Measurements from ENCODE around the gene GNG11. TPM values are rescaled to one million over a fixed set of nuclear protein-coding genes. Genes with fewer than 3 reads are reported as not detected.

GNG11 gene
- total RNA-seq, 3 donors from 2014 or later (not counting 1 experiment from before 2014, with no cell fraction given): 0.57 to 4.0 (median 1.5) TPM

GRCh38 chr7:93894426-93894825 lies 27.1 kb upstream of the GNG11 start:
- Mint-ChIP-seq H3K4me1 (peaks cover 9 to 10% of the 10 kb centered on the region in 2 donors), H3K4me3 (no peak overlapping the region), H3K36me3 (peaks cover 6% of the 10 kb centered on the region), H3K27ac (no peak overlapping the region), H3K9me3 (no peaks in the 10 kb centered on the region), H3K27me3 (ENCODE audit: low read depth in 2 of 2) (peaks cover 36 to 78% of the 10 kb centered on the region in 2 donors)
- peaks cover 22% of the 10 kb centered on the region for H3K27me3 ChIP-seq (ENCODE audit: control insufficient read depth, insufficient read depth, low read length)
- H3K4me3 ChIP-seq (ENCODE audit: low read length): no peak overlapping the region
- H3K27ac ChIP-seq (ENCODE audit: low read length): no peak overlapping the region
- TF ChIP-seq, protein P1, sequence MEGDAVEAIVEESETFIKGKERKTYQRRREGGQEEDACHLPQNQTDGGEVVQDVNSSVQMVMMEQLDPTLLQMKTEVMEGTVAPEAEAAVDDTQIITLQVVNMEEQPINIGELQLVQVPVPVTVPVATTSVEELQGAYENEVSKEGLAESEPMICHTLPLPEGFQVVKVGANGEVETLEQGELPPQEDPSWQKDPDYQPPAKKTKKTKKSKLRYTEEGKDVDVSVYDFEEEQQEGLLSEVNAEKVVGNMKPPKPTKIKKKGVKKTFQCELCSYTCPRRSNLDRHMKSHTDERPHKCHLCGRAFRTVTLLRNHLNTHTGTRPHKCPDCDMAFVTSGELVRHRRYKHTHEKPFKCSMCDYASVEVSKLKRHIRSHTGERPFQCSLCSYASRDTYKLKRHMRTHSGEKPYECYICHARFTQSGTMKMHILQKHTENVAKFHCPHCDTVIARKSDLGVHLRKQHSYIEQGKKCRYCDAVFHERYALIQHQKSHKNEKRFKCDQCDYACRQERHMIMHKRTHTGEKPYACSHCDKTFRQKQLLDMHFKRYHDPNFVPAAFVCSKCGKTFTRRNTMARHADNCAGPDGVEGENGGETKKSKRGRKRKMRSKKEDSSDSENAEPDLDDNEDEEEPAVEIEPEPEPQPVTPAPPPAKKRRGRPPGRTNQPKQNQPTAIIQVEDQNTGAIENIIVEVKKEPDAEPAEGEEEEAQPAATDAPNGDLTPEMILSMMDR (IDR thresholded peaks at IDR 0.05): no peak
- H3K9me3 ChIP-seq (ENCODE audit: control insufficient read depth, insufficient read depth, low read length): no peaks in the 10 kb centered on the region
- WGBS (ENCODE audit: insufficient coverage): no CpG with 5 or more reads among the region's 1 CpG
- DNase-seq (no peak), ATAC-seq (no peak)
- H3K36me3 ChIP-seq (ENCODE audit: control insufficient read depth, insufficient read depth, low read length): no peaks in the 10 kb centered on the region
- intact Hi-C loops (cut with micrococcal nuclease): no loop called here
- H3K4me1 ChIP-seq (ENCODE audit: control insufficient read depth, insufficient read depth, low read length): peaks cover 10% of the 10 kb centered on the region

GRCh38 chr7:93894966-93895640 lies 26.4 kb upstream of the GNG11 start:
- Histone ChIP-seq H3K36me3 (ENCODE audit: control insufficient read depth, insufficient read depth, low read length) (no peaks in the 10 kb centered on the region), H3K27me3 (ENCODE audit: control insufficient read depth, insufficient read depth, low read length) (peaks cover 16% of the 10 kb centered on the region), H3K9me3 (ENCODE audit: control insufficient read depth, insufficient read depth, low read length) (no peaks in the 10 kb centered on the region), H3K4me1 (ENCODE audit: control insufficient read depth, insufficient read depth, low read length) (peaks cover 7% of the 10 kb centered on the region), H3K27ac (ENCODE audit: low read length) (no peak overlapping the region), H3K4me3 (ENCODE audit: low read length) (no peak overlapping the region)
- WGBS (ENCODE audit: insufficient coverage): 91% methylated on average over 3 of the region's 3 CpGs
- no peak overlapping the region for H3K27ac Mint-ChIP-seq
- DNase-seq: no peak
- peaks cover 36 to 78% of the 10 kb centered on the region in 2 donors for H3K27me3 Mint-ChIP-seq (ENCODE audit: low read depth in 2 of 2)
- no peak for ATAC-seq
- H3K36me3 Mint-ChIP-seq: peaks cover 6% of the 10 kb centered on the region
- peaks cover 3% of the 10 kb centered on the region in 2 donors for H3K4me1 Mint-ChIP-seq
- TF ChIP-seq, protein P1 (IDR thresholded peaks at IDR 0.05): no peak
- no peak overlapping the region for H3K4me3 Mint-ChIP-seq
- intact Hi-C loops (cut with micrococcal nuclease): no loop called here
- no peaks in the 10 kb centered on the region for H3K9me3 Mint-ChIP-seq

DNA sequence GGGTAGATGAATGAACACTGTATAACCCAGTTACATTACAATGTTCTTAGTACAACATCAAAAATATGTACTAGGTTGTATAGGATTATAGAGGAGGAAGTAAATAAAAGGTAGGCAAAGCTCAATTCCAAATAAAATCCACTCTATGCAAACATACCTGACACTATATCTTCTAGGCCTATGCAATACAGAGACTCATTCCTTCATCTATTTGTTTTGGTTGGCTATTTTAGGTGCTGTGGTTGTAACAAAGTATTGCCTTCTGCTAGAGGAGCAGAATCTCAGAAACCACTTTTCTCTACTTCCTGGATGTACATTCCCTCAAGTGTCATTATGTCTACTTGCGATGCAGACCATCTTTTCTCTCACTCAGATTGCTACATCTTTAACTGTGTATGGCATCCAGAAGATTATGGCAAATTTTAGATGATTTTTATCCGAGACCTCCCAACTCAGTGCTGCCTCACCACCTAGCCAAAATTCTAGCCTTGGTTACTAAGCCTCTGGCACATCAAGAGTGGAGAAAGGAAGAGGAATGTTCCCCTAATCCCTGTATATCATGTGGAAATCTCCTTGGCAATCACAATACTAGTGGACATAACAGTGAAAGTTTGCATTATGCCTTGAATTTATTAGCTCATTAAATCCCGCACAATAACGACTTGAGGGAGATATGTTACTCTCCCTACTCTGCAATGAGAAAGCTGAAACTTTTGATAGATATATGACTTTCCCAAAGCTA lies 25.5 kb upstream of the GNG11 start:
- no peak for ATAC-seq

More for the DNA sequence above, 25.5 kb upstream of the GNG11 start:
- Mint-ChIP-seq H3K27me3 (ENCODE audit: low read depth in 2 of 2) (peaks cover 36 to 76% of the 10 kb centered on the region in 2 donors), H3K4me3 (no peak overlapping the region), H3K4me1 (no peaks in the 10 kb centered on the region), H3K27ac (no peak overlapping the region), H3K36me3 (peaks cover 6% of the 10 kb centered on the region), H3K9me3 (no peaks in the 10 kb centered on the region)
- H3K9me3 ChIP-seq (ENCODE audit: control insufficient read depth, insufficient read depth, low read length): no peaks in the 10 kb centered on the region
- H3K4me3 ChIP-seq (ENCODE audit: low read length): no peak overlapping the region
- TF ChIP-seq, protein P1 (IDR thresholded peaks at IDR 0.05): no peak
- H3K4me1 ChIP-seq (ENCODE audit: control insufficient read depth, insufficient read depth, low read length): no peaks in the 10 kb centered on the region
- no peaks in the 10 kb centered on the region for H3K36me3 ChIP-seq (ENCODE audit: control insufficient read depth, insufficient read depth, low read length)
- intact Hi-C loops (cut with micrococcal nuclease): no loop called here
- no peak for DNase-seq
- WGBS (ENCODE audit: insufficient coverage): 75% methylated on average over 3 of the region's 4 CpGs
- no peak overlapping the region for H3K27ac ChIP-seq (ENCODE audit: low read length)
- H3K27me3 ChIP-seq (ENCODE audit: control insufficient read depth, insufficient read depth, low read length): peaks cover 9% of the 10 kb centered on the region
